HepG2 (cell line): Measurements from ENCODE around the gene LAMA5. TPM values are rescaled to one million over a fixed set of nuclear protein-coding genes. Genes with fewer than 3 reads are reported as not detected.

Experiments
- ATF4 ChIP-seq, 2 experiments: fragments of 450-650 bp in 1 of 2; sonication (generic) in 1 of 2; formaldehyde crosslinking; IDR thresholded peaks; 2 replicates each; pipeline versions ENCODE4 v1.5.0 to v1.8.0; 2020 to 2022; ENCODE audit warnings: mild to moderate bottlenecking in 1 of 2, missing genetic modification reagents in 1 of 2
- E2F2 ChIP-seq: sonication (generic); formaldehyde crosslinking; IDR thresholded peaks from 2 replicates; pipeline ENCODE4 v1.4.0; 2020; ENCODE audit warnings: missing genetic modification reagents, borderline replicate concordance
- GABPA ChIP-seq, 2 experiments: IDR thresholded peaks; 2 replicates each; pipeline ENCODE4 v1.6.1; 2011 to 2016; ENCODE audit warnings: low read depth in 2 of 2, low read length in 1 of 2, missing biosample characterization in 1 of 2, missing genetic modification characterization in 1 of 2
- GATAD1 ChIP-seq: IDR thresholded peaks from 2 replicates; pipeline ENCODE4 v1.6.1; 2016; ENCODE audit warnings: missing genetic modification reagents, missing compliant biosample characterization
- IKZF1 ChIP-seq: fragments of 450-650 bp; IDR thresholded peaks from 2 replicates; pipeline ENCODE4 v1.7.1; 2016
- MAZ ChIP-seq, 2 experiments: sonication (generic) in 1 of 2; formaldehyde crosslinking in 1 of 2; IDR thresholded peaks; 2 replicates each; pipeline versions ENCODE4 v1.5.0 to v1.6.1; 2012 to 2020; ENCODE audit warnings: low read depth in 2 of 2, mild to moderate bottlenecking in 2 of 2, borderline replicate concordance in 1 of 2, improper control_type of control experiment in 1 of 2, low read length in 1 of 2, missing genetic modification reagents in 1 of 2, moderate library complexity in 1 of 2
- NCOA5 ChIP-seq: sonication (generic); formaldehyde crosslinking; IDR thresholded peaks from 2 replicates; pipeline ENCODE4 v1.4.0; 2020; ENCODE audit warnings: missing genetic modification reagents
- NRL ChIP-seq: sonication (generic); formaldehyde crosslinking; IDR thresholded peaks from 2 replicates; pipeline ENCODE4 v1.5.0; 2020; ENCODE audit warnings: missing genetic modification reagents, mild to moderate bottlenecking, moderate library complexity, borderline replicate concordance
- REL ChIP-seq: sonication (generic); formaldehyde crosslinking; conservative IDR thresholded peaks from 2 replicates; pipeline ENCODE4 v1.8.0; 2022; ENCODE audit warnings: mild to moderate bottlenecking, missing genetic modification reagents, moderate library complexity
- SRF ChIP-seq: IDR thresholded peaks from 2 replicates; pipeline ENCODE4 v1.6.1; 2011; ENCODE audit warnings: mild to moderate bottlenecking, low read depth, low read length, moderate library complexity
- ZMAT3 ChIP-seq: sonication (generic); formaldehyde crosslinking; conservative IDR thresholded peaks from 2 replicates; pipeline ENCODE4 v1.7.0; 2021; ENCODE audit warnings: missing genetic modification reagents
- ZNF343 ChIP-seq: sonication (generic); formaldehyde crosslinking; IDR thresholded peaks from 2 replicates; pipeline ENCODE4 v1.4.0; 2020; ENCODE audit warnings: mild to moderate bottlenecking, missing genetic modification reagents
- ZNF574 ChIP-seq: sonication (generic); formaldehyde crosslinking; IDR thresholded peaks from 2 replicates; pipeline ENCODE4 v1.4.0; 2020; ENCODE audit warnings: missing genetic modification reagents
- ZNF687 ChIP-seq: sonication (generic); formaldehyde crosslinking; IDR thresholded peaks from 2 replicates; pipeline ENCODE4 v1.5.1; 2020; ENCODE audit warnings: mild to moderate bottlenecking, missing genetic modification reagents, moderate library complexity
- ZNF773 ChIP-seq: sonication (generic); formaldehyde crosslinking; IDR thresholded peaks from 2 replicates; pipeline ENCODE4 v1.4.0; 2020; ENCODE audit warnings: missing genetic modification reagents, borderline replicate concordance
- ZNF883 ChIP-seq: sonication (generic); formaldehyde crosslinking; IDR thresholded peaks from 2 replicates; pipeline ENCODE4 v1.5.1; 2020; ENCODE audit warnings: mild to moderate bottlenecking, missing genetic modification reagents; ENCODE audit errors: not compliant biosample characterization
- polyA plus RNA-seq, 8 experiments: library from polyadenylated mRNA; depleted of rRNA in 3 of 8; stranded (reverse) in 7 of 8; unstranded in 1 of 8; fragments of >200 nt; fragmentation: Illumina TruSeq in 4 of 8; extraction: Trizol in 4 of 8; gene quantifications; 2 replicates each; pipeline versions ENCODE4 v1.2.1 to v1.2.3, GENCODE V29; 2011 to 2016; ENCODE audit warnings: low read depth in 4 of 8, missing spikeins in 1 of 8, mixed read lengths in 1 of 8; ENCODE audit not compliant: insufficient read depth in 1 of 8
- total RNA-seq, 5 experiments: library from RNA; depleted of rRNA; stranded (reverse); fragments of >200 nt; fragmentation: Illumina TruSeq; extraction: Trizol; gene quantifications; 2 replicates each; pipeline ENCODE4 v1.2.3, GENCODE V29; 2016; ENCODE audit warnings: low read depth in 1 of 5

Gene LAMA5
- total and polyA plus RNA-seq, 2 of the 13 experiments (the other 11 are each of a cell fraction or from before 2014, with no cell fraction given), result 21.0 to 44.7 TPM

GRCh38 chr20:62387933-62388635 lies 21.0 kb upstream of the LAMA5 start (continued):
- 0 out of 2 replicates have a peak, but pooled peaks have one; percentile 14 for TF ChIP-seq ZNF687 (CRISPR knock-in tag)
- TF ChIP-seq ZNF574 (CRISPR knock-in tag), result 0 out of 2 replicates have a peak, but pooled peaks have one; percentile 45
- TF ChIP-seq ZNF883 (CRISPR knock-in tag), result peak; percentile 30
- TF ChIP-seq GABPA (IDR thresholded peaks at IDR 0.05; ENCODE audit: low read depth, low read length), result no peak
- 0 out of 2 replicates have a peak, but pooled peaks have one; percentile 6 for TF ChIP-seq GABPA (CRISPR knock-in tag; IDR thresholded peaks at IDR 0.05; ENCODE audit: low read depth)
- TF ChIP-seq SRF, result no peak
- no peak for TF ChIP-seq ATF4 (CRISPR knock-in tag; IDR thresholded peaks at IDR 0.05)
- TF ChIP-seq NCOA5 (CRISPR knock-in tag), result no peak
- TF ChIP-seq E2F2, result 0 out of 2 replicates have a peak, but pooled peaks have one; percentile 42
- TF ChIP-seq IKZF1, result no peak
- TF ChIP-seq ZNF343 (CRISPR knock-in tag), result no peak
- 0 out of 2 replicates have a peak, but pooled peaks have one; percentile 32 for TF ChIP-seq NRL (CRISPR knock-in tag)
- TF ChIP-seq ZNF773 (CRISPR knock-in tag), result no peak
- no peak; the same call in 1 of the 2 replicates for TF ChIP-seq REL (CRISPR knock-in tag)
- 0 out of 2 replicates have a peak, but pooled peaks have one; percentile 33 for TF ChIP-seq GATAD1 (CRISPR knock-in tag)
- 0 out of 2 replicates have a peak, but pooled peaks have one; percentile 36 for TF ChIP-seq ZMAT3 (CRISPR knock-in tag)
- TF ChIP-seq MAZ (IDR thresholded peaks at IDR 0.05; ENCODE audit: borderline replicate concordance, low read depth, low read length), result no peak
- TF ChIP-seq MAZ (CRISPR knock-in tag; IDR thresholded peaks at IDR 0.05; ENCODE audit: low read depth), result 0 out of 2 replicates have a peak, but pooled peaks have one; percentile 6
